OCI-LY3 (cell line): ENCODE results near the gene MCRS1.

Experiments used
- EZH2phosphoT487 ChIP-seq: fragments of 200-600 bp; shearing (Covaris generic); IDR thresholded peaks from 2 replicates; pipeline ENCODE4 v1.6.1; 2018; ENCODE audit warnings: antibody characterized with exemption, mixed run types, low read depth
- TF ChIP-seq, protein P1 (sequence below): fragments of 200-600, 300-600 bp; sonication (generic); IDR thresholded peaks from 2 replicates; pipeline ENCODE4 v1.5.1; 2014; ENCODE audit warnings: antibody characterized with exemption, low read length, low read depth

DNA sequence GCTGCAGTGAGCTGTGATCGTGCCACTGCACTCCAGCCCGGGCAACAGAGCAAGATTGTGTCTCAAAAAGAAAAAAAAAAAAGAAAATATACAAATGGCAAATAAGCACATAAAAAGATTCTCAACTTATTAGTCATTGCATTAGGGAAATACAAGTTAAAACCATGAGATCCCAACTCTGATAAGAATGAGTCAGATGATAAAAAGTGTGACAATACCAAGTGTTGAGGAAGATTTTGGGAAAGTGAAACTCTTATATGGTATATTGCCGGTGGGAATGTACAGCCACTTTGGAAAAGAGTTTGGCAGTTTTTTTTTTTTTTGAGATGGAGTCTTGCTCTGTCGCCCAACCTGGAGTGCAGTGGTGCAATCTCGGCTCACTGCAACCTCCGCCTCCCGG lies 47.8 kb upstream of the MCRS1 start:
- no peak for TF ChIP-seq EZH2phosphoT487
- TF ChIP-seq, protein P1, sequence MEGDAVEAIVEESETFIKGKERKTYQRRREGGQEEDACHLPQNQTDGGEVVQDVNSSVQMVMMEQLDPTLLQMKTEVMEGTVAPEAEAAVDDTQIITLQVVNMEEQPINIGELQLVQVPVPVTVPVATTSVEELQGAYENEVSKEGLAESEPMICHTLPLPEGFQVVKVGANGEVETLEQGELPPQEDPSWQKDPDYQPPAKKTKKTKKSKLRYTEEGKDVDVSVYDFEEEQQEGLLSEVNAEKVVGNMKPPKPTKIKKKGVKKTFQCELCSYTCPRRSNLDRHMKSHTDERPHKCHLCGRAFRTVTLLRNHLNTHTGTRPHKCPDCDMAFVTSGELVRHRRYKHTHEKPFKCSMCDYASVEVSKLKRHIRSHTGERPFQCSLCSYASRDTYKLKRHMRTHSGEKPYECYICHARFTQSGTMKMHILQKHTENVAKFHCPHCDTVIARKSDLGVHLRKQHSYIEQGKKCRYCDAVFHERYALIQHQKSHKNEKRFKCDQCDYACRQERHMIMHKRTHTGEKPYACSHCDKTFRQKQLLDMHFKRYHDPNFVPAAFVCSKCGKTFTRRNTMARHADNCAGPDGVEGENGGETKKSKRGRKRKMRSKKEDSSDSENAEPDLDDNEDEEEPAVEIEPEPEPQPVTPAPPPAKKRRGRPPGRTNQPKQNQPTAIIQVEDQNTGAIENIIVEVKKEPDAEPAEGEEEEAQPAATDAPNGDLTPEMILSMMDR, result no peak
